Measurements from ENCODE around the gene CRELD1.
A peak's percentile ranks its signal among the peaks of the same experiment; 100 is the strongest.

CRELD1 gene

GRCh38 chr3:9916346-9916733 lies 17.3 kb upstream of the CRELD1 start:
- H3K4me2 ChIP-seq (ENCODE audit: low read length), result peak overlapping the region; percentile 98
- H3K4me3 ChIP-seq (ENCODE audit: low read length), result peak overlapping the region; percentile 87
- H3K79me2 ChIP-seq (ENCODE audit: low read length), result no peaks in the 10 kb centered on the region
- H4K20me1 ChIP-seq (ENCODE audit: insufficient read depth, low read length), result no peaks in the 10 kb centered on the region
- H2AFZ ChIP-seq (ENCODE audit: low read depth, low read length), result no peak overlapping the region
- no peaks in the 10 kb centered on the region for H3K36me3 ChIP-seq (replicated peaks; ENCODE audit: low read depth, low read length)
- H3K27me3 ChIP-seq (ENCODE audit: low read depth, low read length), result no peaks in the 10 kb centered on the region
- TF ChIP-seq EZH2phosphoT487 (IDR thresholded peaks at IDR 0.05; ENCODE audit: low read depth) (no peak), CTCF (IDR thresholded peaks at IDR 0.05; ENCODE audit: low read depth, low read length) (no peak)
- no peaks in the 10 kb centered on the region for H3K9me3 ChIP-seq (ENCODE audit: insufficient read depth, low read length)
- H3K9ac ChIP-seq (ENCODE audit: low read length), result peak overlapping the region; percentile 22; the same call in 1 of the 2 replicates
- no peak overlapping the region for H3K27ac ChIP-seq (ENCODE audit: low read length)
- H3K4me1 ChIP-seq (ENCODE audit: low read length), result peaks cover 16% of the 10 kb centered on the region

- H3K9ac ChIP-seq (ENCODE audit: low read length), result peak within 1 kb of the TSS; percentile 71
- TF ChIP-seq CTCF (IDR thresholded peaks at IDR 0.05; ENCODE audit: low read depth, low read length) (no peak), EZH2phosphoT487 (IDR thresholded peaks at IDR 0.05; ENCODE audit: low read depth) (no peak)
- no peaks in the 10 kb centered on the region for H3K79me2 ChIP-seq (ENCODE audit: low read length)
- H2AFZ ChIP-seq (ENCODE audit: low read depth, low read length), result peak within 1 kb of the TSS; percentile 84; the same call in 1 of the 2 replicates
- H3K4me1 ChIP-seq (ENCODE audit: low read length), result peaks cover 16% of the 10 kb centered on the region
- no peaks in the 10 kb centered on the region for H4K20me1 ChIP-seq (ENCODE audit: insufficient read depth, low read length)
- no peak within 1 kb of the TSS for H3K27ac ChIP-seq (ENCODE audit: low read length)
- H3K27me3 ChIP-seq (ENCODE audit: low read depth, low read length), result no peaks in the 10 kb centered on the region
- H3K9me3 ChIP-seq (ENCODE audit: insufficient read depth, low read length), result no peaks in the 10 kb centered on the region
- H3K4me3 ChIP-seq (ENCODE audit: low read length), result peak within 1 kb of the TSS; percentile 87
- no peaks in the 10 kb centered on the region for H3K36me3 ChIP-seq (replicated peaks; ENCODE audit: low read depth, low read length)
- peak within 1 kb of the TSS; percentile 98 for H3K4me2 ChIP-seq (ENCODE audit: low read length)
These were observed 16.6 kb upstream of the CRELD1 start, which contains the start of gene IL17RC for GRCh38 chr3:9916734-9917680. IL17RC (plus strand) TSS chr3:9917098; CDS start chr3:9917316, 218 bp downstream.

- no peak overlapping the region for H2AFZ ChIP-seq (ENCODE audit: low read depth, low read length)
- TF ChIP-seq CTCF (IDR thresholded peaks at IDR 0.05; ENCODE audit: low read depth, low read length) (no peak), EZH2phosphoT487 (IDR thresholded peaks at IDR 0.05; ENCODE audit: low read depth) (no peak)
- H3K4me3 ChIP-seq (ENCODE audit: low read length), result no peak overlapping the region
These were observed 15.8 kb upstream of the CRELD1 start for GRCh38 chr3:9917820-9918219.

GRCh38 chr3:9918261-9919038 lies 15.2 kb upstream of the CRELD1 start:
- H3K4me2 ChIP-seq (ENCODE audit: low read length), result no peak overlapping the region

More at GRCh38 chr3:9917820-9918219, 15.8 kb upstream of the CRELD1 start:
- Histone ChIP-seq H3K79me2 (ENCODE audit: low read length) (no peaks in the 10 kb centered on the region), H3K4me2 (ENCODE audit: low read length) (no peak overlapping the region), H3K9me3 (ENCODE audit: insufficient read depth, low read length) (no peaks in the 10 kb centered on the region), H4K20me1 (ENCODE audit: insufficient read depth, low read length) (no peaks in the 10 kb centered on the region), H3K36me3 (replicated peaks; ENCODE audit: low read depth, low read length) (no peaks in the 10 kb centered on the region), H3K27me3 (ENCODE audit: low read depth, low read length) (no peaks in the 10 kb centered on the region), H3K9ac (ENCODE audit: low read length) (no peak overlapping the region), H3K4me1 (ENCODE audit: low read length) (peaks cover 16% of the 10 kb centered on the region), H3K27ac (ENCODE audit: low read length) (no peak overlapping the region)

More at GRCh38 chr3:9918261-9919038, 15.2 kb upstream of the CRELD1 start:
- H3K9me3 ChIP-seq (ENCODE audit: insufficient read depth, low read length), result no peaks in the 10 kb centered on the region
- H3K27me3 ChIP-seq (ENCODE audit: low read depth, low read length), result no peaks in the 10 kb centered on the region
- H3K36me3 ChIP-seq (replicated peaks; ENCODE audit: low read depth, low read length), result no peaks in the 10 kb centered on the region
- TF ChIP-seq CTCF (IDR thresholded peaks at IDR 0.05; ENCODE audit: low read depth, low read length) (no peak), EZH2phosphoT487 (IDR thresholded peaks at IDR 0.05; ENCODE audit: low read depth) (no peak)
- H3K79me2 ChIP-seq (ENCODE audit: low read length), result no peaks in the 10 kb centered on the region
- H3K4me3 ChIP-seq (ENCODE audit: low read length), result no peak overlapping the region
- peaks cover 16% of the 10 kb centered on the region for H3K4me1 ChIP-seq (ENCODE audit: low read length)
- no peak overlapping the region for H3K27ac ChIP-seq (ENCODE audit: low read length)
- no peak overlapping the region for H3K9ac ChIP-seq (ENCODE audit: low read length)
- no peak overlapping the region for H2AFZ ChIP-seq (ENCODE audit: low read depth, low read length)
- no peaks in the 10 kb centered on the region for H4K20me1 ChIP-seq (ENCODE audit: insufficient read depth, low read length)

Measured in OCI-LY3 (cell line).